Liver (tissue), 9 donors: ENCODE data around the gene CES2. TPM values are rescaled to one million over a fixed set of nuclear protein-coding genes. Genes with fewer than 3 reads are reported as not detected.

Source experiments
- DNase-seq: peaks from one replicate; pipeline ENCODE4 v3.0.0-alpha.2; 2017; ENCODE audit warnings: low spot score
- H3K27ac ChIP-seq, 2 donors: one replicate each; pipeline ENCODE4 v1.7.0; 2013; ENCODE audit warnings: inconsistent platforms in 2 of 2, low read length in 2 of 2, control low read depth in 1 of 2, low read depth in 1 of 2, mild to moderate bottlenecking in 1 of 2
- H3K27me3 ChIP-seq, 4 donors: one replicate each; pipeline versions ENCODE4 v1.6.1 to v1.7.0; 2013; ENCODE audit warnings: low read length in 3 of 4, inconsistent platforms in 1 of 4, mild to moderate bottlenecking in 1 of 4, moderate library complexity in 1 of 4; ENCODE audit not compliant: control insufficient read depth in 4 of 4, insufficient read depth in 4 of 4
- H3K36me3 ChIP-seq, 4 donors: one replicate each; pipeline versions ENCODE4 v1.6.1 to v1.7.0; 2013; ENCODE audit warnings: low read length in 3 of 4, mild to moderate bottlenecking in 3 of 4, low read depth in 1 of 4, moderate library complexity in 1 of 4; ENCODE audit not compliant: control insufficient read depth in 4 of 4, insufficient read depth in 3 of 4
- H3K4me1 ChIP-seq, 4 donors: one replicate each; pipeline versions ENCODE4 v1.6.1 to v1.7.0; 2013; ENCODE audit warnings: low read length in 3 of 4, mild to moderate bottlenecking in 3 of 4, moderate library complexity in 1 of 4; ENCODE audit not compliant: control insufficient read depth in 4 of 4, insufficient read depth in 4 of 4
- H3K4me3 ChIP-seq, 3 donors: one replicate each; pipeline versions ENCODE4 v1.6.1 to v1.7.0; 2013; ENCODE audit warnings: low read length in 3 of 3, control low read depth in 1 of 3, low read depth in 1 of 3, mild to moderate bottlenecking in 1 of 3
- H3K9ac ChIP-seq, 2 donors: one replicate each; pipeline ENCODE4 v1.7.0; 2013; ENCODE audit warnings: low read length in 2 of 2, mild to moderate bottlenecking in 2 of 2, moderate library complexity in 2 of 2, control low read depth in 1 of 2, low read depth in 1 of 2
- H3K9me3 ChIP-seq, 4 donors: one replicate each; pipeline versions ENCODE4 v1.6.1 to v1.7.0; 2013; ENCODE audit warnings: low read length in 3 of 4; ENCODE audit not compliant: control insufficient read depth in 4 of 4
- EGR1 ChIP-seq, 2 donors: IDR thresholded peaks; 2 replicates each; pipeline ENCODE4 v1.6.1; 2016 to 2018; ENCODE audit warnings: antibody characterized with exemption in 2 of 2, low read depth in 2 of 2
- FOXA1 ChIP-seq: IDR thresholded peaks from 2 replicates; pipeline ENCODE4 v1.6.1; 2016; ENCODE audit warnings: antibody characterized with exemption
- FOXA2 ChIP-seq: IDR thresholded peaks from 2 replicates; pipeline ENCODE4 v1.6.1; 2016; ENCODE audit warnings: antibody characterized with exemption
- GABPA ChIP-seq, 2 donors: IDR thresholded peaks in 1 of 2; conservative IDR thresholded peaks in 1 of 2; 2 replicates each; pipeline ENCODE4 v1.6.1; 2016; ENCODE audit warnings: antibody characterized with exemption in 2 of 2, mild to moderate bottlenecking in 1 of 2, moderate library complexity in 1 of 2
- HNF4A ChIP-seq, 2 donors: conservative IDR thresholded peaks; 2 replicates each; pipeline ENCODE4 v1.6.1; 2016; ENCODE audit warnings: antibody characterized with exemption in 2 of 2, mild to moderate bottlenecking in 2 of 2
- HNF4G ChIP-seq: IDR thresholded peaks from 2 replicates; pipeline ENCODE4 v1.6.1; 2016; ENCODE audit warnings: antibody characterized with exemption
- JUND ChIP-seq, 2 donors: IDR thresholded peaks; 2 replicates each; pipeline ENCODE4 v1.6.1; 2016; ENCODE audit warnings: antibody characterized with exemption in 2 of 2
- NR2F2 ChIP-seq: IDR thresholded peaks from 2 replicates; pipeline ENCODE4 v1.6.1; 2016; ENCODE audit warnings: antibody characterized with exemption
- RAD21 ChIP-seq, 2 donors: IDR thresholded peaks; 2 replicates each; pipeline ENCODE4 v1.6.1; 2016; ENCODE audit warnings: antibody characterized with exemption in 2 of 2, mild to moderate bottlenecking in 2 of 2
- RXRA ChIP-seq, 2 donors: IDR thresholded peaks; 2 replicates each; pipeline ENCODE4 v1.6.1; 2017 to 2018; ENCODE audit warnings: antibody characterized with exemption in 2 of 2, mild to moderate bottlenecking in 1 of 2
- SP1 ChIP-seq: IDR thresholded peaks from 2 replicates; pipeline ENCODE4 v1.6.1; 2018; ENCODE audit warnings: antibody characterized with exemption, mild to moderate bottlenecking
- TAF1 ChIP-seq: conservative IDR thresholded peaks from 2 replicates; pipeline ENCODE4 v1.6.1; 2016; ENCODE audit warnings: antibody characterized with exemption, mild to moderate bottlenecking
- YY1 ChIP-seq: IDR thresholded peaks from 2 replicates; pipeline ENCODE4 v1.6.1; 2016; ENCODE audit warnings: antibody characterized with exemption, mild to moderate bottlenecking
- WGBS: extraction: QIAGEN DNeasy Blood & Tissue Kit; methylation state at CpG from one replicate; pipeline ENCODE4 v1.1.7; 2013; 5-methylcytosine and 5-hydroxymethylcytosine counted together
- polyA plus RNA-seq, 2 donors: library from polyadenylated mRNA; stranded (reverse) in 1 of 2; unstranded in 1 of 2; fragments of 200-250 nt in 1 of 2; fragments of >200 nt in 1 of 2; fragmentation: Nextera tagmentation in 1 of 2; extraction: Ambion mirVana in 1 of 2; gene quantifications; one replicate each; pipeline versions ENCODE4 v1.2.1 to v1.2.3, GENCODE V29; 2013 to 2015
- total RNA-seq, 2 donors: library from RNA; depleted of rRNA; stranded (reverse); fragments of >200 nt; gene quantifications; one replicate each; pipeline ENCODE4 v1.2.3, GENCODE V29; 2014
- TF ChIP-seq, protein P1 (sequence below): fragments of 150-350 bp; IDR thresholded peaks from 2 replicates; pipeline ENCODE4 v1.5.1; 2017; ENCODE audit warnings: improper control_type of control experiment, low read depth, low read length; ENCODE audit not compliant: missing input control
- TF ChIP-seq, protein P2 (sequence below): IDR thresholded peaks from 2 replicates; pipeline ENCODE4 v1.6.1; 2016; ENCODE audit warnings: antibody characterized with exemption
- TF ChIP-seq, protein P3 (sequence below): IDR thresholded peaks from 2 replicates; pipeline ENCODE4 v1.6.1; 2016; ENCODE audit warnings: antibody characterized with exemption
- TF ChIP-seq, protein P4 (sequence below): IDR thresholded peaks from 2 replicates; pipeline ENCODE4 v1.6.1; 2016; ENCODE audit warnings: antibody characterized with exemption, mild to moderate bottlenecking
- TF ChIP-seq, protein P5 (sequence below): IDR thresholded peaks from 2 replicates; pipeline ENCODE4 v1.6.1; 2016; ENCODE audit warnings: antibody characterized with exemption
- donor health status: healthy.
- donor health status: healthy.
- donor health status: healthy.
- donor health status: healthy.
- donor health status: healthy.

CES2 gene
- total and polyA plus RNA-seq, 4 donors: 21.2 to 200 (median 182) TPM

DNA sequence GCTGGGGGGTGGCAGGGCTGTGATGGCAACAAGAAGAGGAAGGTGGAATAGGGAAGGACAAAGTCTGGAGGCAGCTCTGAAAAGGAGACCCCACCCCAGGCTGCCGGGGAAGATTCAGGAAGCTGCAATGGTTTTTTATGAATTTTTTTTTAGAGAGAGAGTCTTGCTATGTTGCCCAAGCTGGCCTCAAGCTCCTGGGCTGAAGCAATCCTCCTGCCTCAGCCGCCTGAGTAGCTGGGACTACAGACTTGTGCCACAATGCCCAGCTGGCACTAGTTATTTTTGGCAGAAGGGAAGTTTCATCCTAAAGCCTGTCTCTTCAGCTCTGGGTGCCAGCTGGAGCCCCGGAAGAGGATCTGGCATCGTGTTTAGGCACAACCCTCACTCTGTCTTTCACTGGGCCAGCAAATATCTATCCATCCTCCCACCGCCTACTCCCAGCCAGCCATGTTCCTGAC, 24.4 kb downstream of the CES2 start:
- H3K36me3 ChIP-seq: no peaks in the 10 kb centered on the region
- no peak overlapping the region for H3K4me3 ChIP-seq
- H3K9me3 ChIP-seq: no peaks in the 10 kb centered on the region
- 65% methylated on average over 5 of the region's 5 CpGs for WGBS
- peaks cover 17 to 57% (median 47%) of the 10 kb centered on the region in 4 donors for H3K4me1 ChIP-seq
- H3K9ac ChIP-seq: no peak overlapping the region
- TF ChIP-seq NR2F2 (no peak), RAD21 (IDR thresholded peaks at IDR 0.05) (no peak), EGR1 (IDR thresholded peaks at IDR 0.05; ENCODE audit: low read depth in 2 of 2) (no peak), RXRA (IDR thresholded peaks at IDR 0.05) (no peak), FOXA1 (no peak), HNF4G (no peak), YY1 (no peak), SP1 (no peak), HNF4A (conservative IDR thresholded peaks at IDR 0.05) (no peak), JUND (IDR thresholded peaks at IDR 0.05) (no peak), TAF1 (no peak), FOXA2 (no peak)
- TF ChIP-seq, protein P1, sequence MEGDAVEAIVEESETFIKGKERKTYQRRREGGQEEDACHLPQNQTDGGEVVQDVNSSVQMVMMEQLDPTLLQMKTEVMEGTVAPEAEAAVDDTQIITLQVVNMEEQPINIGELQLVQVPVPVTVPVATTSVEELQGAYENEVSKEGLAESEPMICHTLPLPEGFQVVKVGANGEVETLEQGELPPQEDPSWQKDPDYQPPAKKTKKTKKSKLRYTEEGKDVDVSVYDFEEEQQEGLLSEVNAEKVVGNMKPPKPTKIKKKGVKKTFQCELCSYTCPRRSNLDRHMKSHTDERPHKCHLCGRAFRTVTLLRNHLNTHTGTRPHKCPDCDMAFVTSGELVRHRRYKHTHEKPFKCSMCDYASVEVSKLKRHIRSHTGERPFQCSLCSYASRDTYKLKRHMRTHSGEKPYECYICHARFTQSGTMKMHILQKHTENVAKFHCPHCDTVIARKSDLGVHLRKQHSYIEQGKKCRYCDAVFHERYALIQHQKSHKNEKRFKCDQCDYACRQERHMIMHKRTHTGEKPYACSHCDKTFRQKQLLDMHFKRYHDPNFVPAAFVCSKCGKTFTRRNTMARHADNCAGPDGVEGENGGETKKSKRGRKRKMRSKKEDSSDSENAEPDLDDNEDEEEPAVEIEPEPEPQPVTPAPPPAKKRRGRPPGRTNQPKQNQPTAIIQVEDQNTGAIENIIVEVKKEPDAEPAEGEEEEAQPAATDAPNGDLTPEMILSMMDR: no peak
- TF ChIP-seq, protein P2, sequence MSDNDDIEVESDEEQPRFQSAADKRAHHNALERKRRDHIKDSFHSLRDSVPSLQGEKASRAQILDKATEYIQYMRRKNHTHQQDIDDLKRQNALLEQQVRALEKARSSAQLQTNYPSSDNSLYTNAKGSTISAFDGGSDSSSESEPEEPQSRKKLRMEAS: no peak
- H3K27me3 ChIP-seq: no peaks in the 10 kb centered on the region
- DNase-seq: no peak
- H3K27ac ChIP-seq: no peak overlapping the region

DNA sequence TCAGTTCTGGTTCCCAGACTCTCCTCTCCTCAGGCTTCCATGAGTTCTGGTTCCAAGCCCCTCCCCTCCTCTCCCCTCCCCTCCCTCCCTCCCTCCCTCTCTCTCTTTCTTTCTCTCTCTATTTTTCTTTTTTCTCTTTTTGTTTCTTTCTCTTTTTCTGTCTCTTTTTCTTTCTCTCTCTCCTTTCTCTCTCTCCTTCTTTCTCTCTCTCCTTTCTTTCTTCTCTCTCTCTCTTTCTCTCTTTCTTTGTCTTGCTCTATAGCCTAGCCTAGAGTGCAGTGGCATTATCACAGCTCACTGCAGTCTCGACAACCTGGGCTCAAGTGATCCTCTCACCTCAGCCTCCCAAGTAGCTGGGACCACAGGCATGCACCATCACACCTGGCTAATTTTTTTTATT, 25.0 kb downstream of the CES2 start:
- no peak for TF ChIP-seq JUND (IDR thresholded peaks at IDR 0.05)
- no peak for TF ChIP-seq EGR1 (IDR thresholded peaks at IDR 0.05; ENCODE audit: low read depth in 2 of 2)
- TF ChIP-seq FOXA2: no peak
- TF ChIP-seq RAD21 (IDR thresholded peaks at IDR 0.05): no peak
- no peak for TF ChIP-seq FOXA1
- TF ChIP-seq TAF1: no peak
- TF ChIP-seq, protein P2: no peak
- TF ChIP-seq, protein P3, sequence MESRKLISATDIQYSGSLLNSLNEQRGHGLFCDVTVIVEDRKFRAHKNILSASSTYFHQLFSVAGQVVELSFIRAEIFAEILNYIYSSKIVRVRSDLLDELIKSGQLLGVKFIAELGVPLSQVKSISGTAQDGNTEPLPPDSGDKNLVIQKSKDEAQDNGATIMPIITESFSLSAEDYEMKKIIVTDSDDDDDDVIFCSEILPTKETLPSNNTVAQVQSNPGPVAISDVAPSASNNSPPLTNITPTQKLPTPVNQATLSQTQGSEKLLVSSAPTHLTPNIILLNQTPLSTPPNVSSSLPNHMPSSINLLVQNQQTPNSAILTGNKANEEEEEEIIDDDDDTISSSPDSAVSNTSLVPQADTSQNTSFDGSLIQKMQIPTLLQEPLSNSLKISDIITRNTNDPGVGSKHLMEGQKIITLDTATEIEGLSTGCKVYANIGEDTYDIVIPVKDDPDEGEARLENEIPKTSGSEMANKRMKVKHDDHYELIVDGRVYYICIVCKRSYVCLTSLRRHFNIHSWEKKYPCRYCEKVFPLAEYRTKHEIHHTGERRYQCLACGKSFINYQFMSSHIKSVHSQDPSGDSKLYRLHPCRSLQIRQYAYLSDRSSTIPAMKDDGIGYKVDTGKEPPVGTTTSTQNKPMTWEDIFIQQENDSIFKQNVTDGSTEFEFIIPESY: no peak
- TF ChIP-seq GABPA (IDR thresholded peaks at IDR 0.05 in 1 of 2, conservative IDR thresholded peaks at IDR 0.05 in 1 of 2): no peak
- TF ChIP-seq NR2F2: no peak
- TF ChIP-seq, protein P4, sequence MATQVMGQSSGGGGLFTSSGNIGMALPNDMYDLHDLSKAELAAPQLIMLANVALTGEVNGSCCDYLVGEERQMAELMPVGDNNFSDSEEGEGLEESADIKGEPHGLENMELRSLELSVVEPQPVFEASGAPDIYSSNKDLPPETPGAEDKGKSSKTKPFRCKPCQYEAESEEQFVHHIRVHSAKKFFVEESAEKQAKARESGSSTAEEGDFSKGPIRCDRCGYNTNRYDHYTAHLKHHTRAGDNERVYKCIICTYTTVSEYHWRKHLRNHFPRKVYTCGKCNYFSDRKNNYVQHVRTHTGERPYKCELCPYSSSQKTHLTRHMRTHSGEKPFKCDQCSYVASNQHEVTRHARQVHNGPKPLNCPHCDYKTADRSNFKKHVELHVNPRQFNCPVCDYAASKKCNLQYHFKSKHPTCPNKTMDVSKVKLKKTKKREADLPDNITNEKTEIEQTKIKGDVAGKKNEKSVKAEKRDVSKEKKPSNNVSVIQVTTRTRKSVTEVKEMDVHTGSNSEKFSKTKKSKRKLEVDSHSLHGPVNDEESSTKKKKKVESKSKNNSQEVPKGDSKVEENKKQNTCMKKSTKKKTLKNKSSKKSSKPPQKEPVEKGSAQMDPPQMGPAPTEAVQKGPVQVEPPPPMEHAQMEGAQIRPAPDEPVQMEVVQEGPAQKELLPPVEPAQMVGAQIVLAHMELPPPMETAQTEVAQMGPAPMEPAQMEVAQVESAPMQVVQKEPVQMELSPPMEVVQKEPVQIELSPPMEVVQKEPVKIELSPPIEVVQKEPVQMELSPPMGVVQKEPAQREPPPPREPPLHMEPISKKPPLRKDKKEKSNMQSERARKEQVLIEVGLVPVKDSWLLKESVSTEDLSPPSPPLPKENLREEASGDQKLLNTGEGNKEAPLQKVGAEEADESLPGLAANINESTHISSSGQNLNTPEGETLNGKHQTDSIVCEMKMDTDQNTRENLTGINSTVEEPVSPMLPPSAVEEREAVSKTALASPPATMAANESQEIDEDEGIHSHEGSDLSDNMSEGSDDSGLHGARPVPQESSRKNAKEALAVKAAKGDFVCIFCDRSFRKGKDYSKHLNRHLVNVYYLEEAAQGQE: no peak
- TF ChIP-seq HNF4A (conservative IDR thresholded peaks at IDR 0.05): no peak
- TF ChIP-seq, protein P5, sequence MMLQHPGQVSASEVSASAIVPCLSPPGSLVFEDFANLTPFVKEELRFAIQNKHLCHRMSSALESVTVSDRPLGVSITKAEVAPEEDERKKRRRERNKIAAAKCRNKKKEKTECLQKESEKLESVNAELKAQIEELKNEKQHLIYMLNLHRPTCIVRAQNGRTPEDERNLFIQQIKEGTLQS: no peak
- TF ChIP-seq, protein P1: no peak
- TF ChIP-seq SP1: no peak
- no peak for TF ChIP-seq RXRA (IDR thresholded peaks at IDR 0.05)
- 94% methylated on average over 1 of the region's 1 CpG for WGBS
- no peak for DNase-seq
- Histone ChIP-seq H3K4me3 (no peak overlapping the region), H3K9ac (no peak overlapping the region), H3K27ac (no peak overlapping the region), H3K9me3 (no peaks in the 10 kb centered on the region), H3K27me3 (no peaks in the 10 kb centered on the region), H3K36me3 (no peaks in the 10 kb centered on the region), H3K4me1 (peaks cover 18 to 60% (median 47%) of the 10 kb centered on the region in 4 donors)
